HG02884 (cell line): ENCODE data around the gene IL4R.
"Not testable (repeated sequence)": the region's sequence is repeated elsewhere in the genome, so short reads cannot be mapped to it uniquely, and the experiment has no call there.

Experiments used
- ATAC-seq: cut with Tn5 transposase; IDR thresholded peaks from one replicate; pipeline ENCODE4 v1.9.1; 2021; ENCODE audit warnings: mild to moderate bottlenecking, moderate library complexity; ENCODE audit not compliant: unreplicated experiment

IL4R gene

GRCh38 chr16:27313422-27314160 is at the start of gene IL4R:
Gene IL4R (plus strand): TSS chr16:27313974. CDS start chr16:27340204, 26,230 bp downstream.
- ATAC-seq: no peak

- ATAC-seq: no peak
Measured at GRCh38 chr16:27264151-27264550, 49.6 kb upstream of the IL4R start.

- no peak for ATAC-seq
Measured at GRCh38 chr16:27265982-27266381, 47.8 kb upstream of the IL4R start.

GRCh38 chr16:27267037-27267677 is 46.6 kb upstream of the IL4R start:
- no peak for ATAC-seq

- ATAC-seq: peak; percentile 93
Measured at GRCh38 chr16:27268376-27269299, 45.1 kb upstream of the IL4R start, which contains the start of gene NSMCE1. Gene NSMCE1 (minus strand): TSS chr16:27268772. CDS start chr16:27257570, 11,202 bp downstream.

- no peak for ATAC-seq
Measured at GRCh38 chr16:27269300-27270150, 44.2 kb upstream of the IL4R start.

GRCh38 chr16:27270349-27270748 is 43.4 kb upstream of the IL4R start:
- ATAC-seq: no peak

- no peak for ATAC-seq
Measured at GRCh38 chr16:27272076-27272475, 41.7 kb upstream of the IL4R start.

- ATAC-seq: not testable (repeated sequence)
Measured at GRCh38 chr16:27272697-27273096, 41.1 kb upstream of the IL4R start.

- no peak for ATAC-seq
Measured at GRCh38 chr16:27273330-27273669, 40.5 kb upstream of the IL4R start.

- no peak for ATAC-seq
Measured at GRCh38 chr16:27273670-27274423, 39.9 kb upstream of the IL4R start.

- ATAC-seq: not testable (repeated sequence)
Measured at GRCh38 chr16:27274424-27274874, 39.3 kb upstream of the IL4R start.

GRCh38 chr16:27275394-27275793 is 38.4 kb upstream of the IL4R start:
- ATAC-seq: no peak

GRCh38 chr16:27281243-27281642 is 32.5 kb upstream of the IL4R start:
- ATAC-seq: no peak

GRCh38 chr16:27284865-27285675 is 28.7 kb upstream of the IL4R start:
- ATAC-seq: no peak

GRCh38 chr16:27285676-27286196 is 28.0 kb upstream of the IL4R start:
- no peak for ATAC-seq

GRCh38 chr16:27286451-27286850 is 27.3 kb upstream of the IL4R start:
- no peak for ATAC-seq

GRCh38 chr16:27287051-27287811 is 26.5 kb upstream of the IL4R start:
- no peak for ATAC-seq
